Measurements from ENCODE around the gene MID2.
"Not testable (repeated sequence)": the region's sequence is repeated elsewhere in the genome, so short reads cannot be mapped to it uniquely, and the experiment has no call there.

MID2 gene, protein sequence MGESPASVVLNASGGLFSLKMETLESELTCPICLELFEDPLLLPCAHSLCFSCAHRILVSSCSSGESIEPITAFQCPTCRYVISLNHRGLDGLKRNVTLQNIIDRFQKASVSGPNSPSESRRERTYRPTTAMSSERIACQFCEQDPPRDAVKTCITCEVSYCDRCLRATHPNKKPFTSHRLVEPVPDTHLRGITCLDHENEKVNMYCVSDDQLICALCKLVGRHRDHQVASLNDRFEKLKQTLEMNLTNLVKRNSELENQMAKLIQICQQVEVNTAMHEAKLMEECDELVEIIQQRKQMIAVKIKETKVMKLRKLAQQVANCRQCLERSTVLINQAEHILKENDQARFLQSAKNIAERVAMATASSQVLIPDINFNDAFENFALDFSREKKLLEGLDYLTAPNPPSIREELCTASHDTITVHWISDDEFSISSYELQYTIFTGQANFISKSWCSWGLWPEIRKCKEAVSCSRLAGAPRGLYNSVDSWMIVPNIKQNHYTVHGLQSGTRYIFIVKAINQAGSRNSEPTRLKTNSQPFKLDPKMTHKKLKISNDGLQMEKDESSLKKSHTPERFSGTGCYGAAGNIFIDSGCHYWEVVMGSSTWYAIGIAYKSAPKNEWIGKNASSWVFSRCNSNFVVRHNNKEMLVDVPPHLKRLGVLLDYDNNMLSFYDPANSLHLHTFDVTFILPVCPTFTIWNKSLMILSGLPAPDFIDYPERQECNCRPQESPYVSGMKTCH

DNA sequence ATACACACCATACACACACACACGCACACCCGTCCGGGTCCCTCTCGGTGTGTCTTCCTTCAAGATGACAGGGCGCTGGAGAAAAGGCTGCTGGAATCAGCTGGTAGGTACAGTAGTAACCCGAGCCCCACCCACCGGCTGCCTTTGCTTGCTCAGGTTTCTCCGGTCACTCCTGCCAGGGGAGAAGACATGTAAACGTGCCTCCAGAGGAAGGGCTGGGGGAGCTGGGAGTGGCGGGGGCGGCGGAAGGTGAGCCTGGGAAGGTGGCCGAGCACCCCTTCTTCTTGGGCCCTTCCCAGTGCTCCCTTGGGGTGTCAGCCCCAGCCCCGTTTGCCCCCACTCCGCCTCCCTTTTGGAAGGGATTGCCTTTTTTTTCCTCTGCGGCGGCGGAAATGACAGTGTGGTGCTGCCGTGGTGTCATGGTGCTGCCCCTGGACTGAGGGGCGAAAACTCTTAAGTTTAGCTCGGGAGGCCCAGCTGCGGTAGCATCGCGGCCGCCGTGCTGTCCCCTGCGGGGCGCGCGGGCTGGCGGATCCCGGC lies at the start of gene MID2:
MID2 (plus strand) TSS at position 169 of the 540 bp plus-strand sequence. CDS start 561 bp downstream, outside the sequence.
- DNase-seq (ENCODE audit: low read depth in 2 of 2), result peak; percentile 5 to 35

DNA sequence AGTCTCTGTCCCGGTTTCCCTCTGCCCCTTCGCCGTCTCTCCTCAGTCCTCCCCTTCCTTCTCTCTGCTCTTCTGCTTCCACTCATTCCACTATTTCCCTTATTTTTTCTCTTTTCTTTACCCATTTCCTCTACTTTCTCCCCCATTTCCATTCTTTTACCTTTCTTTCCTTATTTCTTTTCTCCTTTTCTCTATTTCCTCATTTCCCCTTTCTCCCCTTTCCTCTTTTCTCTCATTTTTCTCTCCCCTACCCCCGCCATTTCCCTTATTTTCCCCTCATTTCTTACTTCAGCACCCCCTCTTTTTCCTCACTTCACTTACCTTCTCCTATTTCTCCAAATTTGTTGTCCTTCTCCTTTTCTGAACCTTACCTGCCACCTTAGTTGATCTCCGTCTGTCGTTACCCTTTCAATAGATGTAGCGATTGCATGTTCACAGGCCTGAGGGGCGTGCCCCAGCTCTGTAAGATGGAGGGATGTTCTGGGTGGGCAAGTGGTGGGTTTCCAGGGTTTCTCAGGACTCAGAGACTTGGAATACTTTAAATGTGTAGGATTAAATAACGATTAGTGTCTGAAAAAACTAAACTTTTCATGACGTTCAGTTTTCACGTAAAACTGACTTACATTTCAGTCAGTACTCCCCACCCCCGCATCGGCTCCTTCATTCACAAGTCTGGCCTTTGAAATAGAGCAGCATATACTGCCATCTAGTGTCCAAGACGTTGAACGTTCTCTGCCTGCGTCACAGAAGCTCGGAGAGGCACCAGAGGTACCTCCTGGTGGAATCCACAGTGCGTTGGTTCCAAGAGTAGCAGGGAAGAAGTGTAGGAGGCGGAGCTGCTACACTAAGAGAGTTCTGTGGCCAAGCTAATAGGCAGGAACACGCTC lies 48.8 kb upstream of the MID2 start:
- DNase-seq (ENCODE audit: low read depth in 2 of 2), result peak; percentile 55 to 71

GRCh38 chrX:107777536-107777832 lies 48.2 kb upstream of the MID2 start, which contains the start of gene NCBP2L:
Gene NCBP2L, plus strand, starts transcription at chrX:107777733. Its CDS starts 16,488 bp downstream, at chrX:107794221.
- DNase-seq (ENCODE audit: low read depth in 2 of 2), result no peak

DNA sequence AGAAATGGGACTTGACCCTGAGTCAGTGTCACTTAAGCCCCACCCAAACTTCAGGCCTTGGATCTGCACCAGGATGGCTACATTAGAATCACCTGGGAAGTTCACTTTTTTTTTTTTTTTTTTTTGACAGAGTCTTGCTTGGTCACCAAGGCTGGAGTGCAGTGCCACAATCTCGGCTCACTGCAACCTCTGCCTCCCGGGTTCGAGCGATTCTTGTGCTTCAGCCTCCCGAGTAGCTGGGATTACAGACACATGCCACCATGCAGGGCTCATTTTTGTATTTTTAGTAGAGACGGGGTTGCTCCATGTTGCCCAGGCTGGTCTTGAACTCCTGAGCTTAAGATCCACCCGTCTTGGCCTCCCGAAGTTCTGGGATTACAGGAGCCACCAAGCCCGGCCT lies 45.1 kb upstream of the MID2 start:
- DNase-seq (ENCODE audit: low read depth in 2 of 2), result no peak

DNA sequence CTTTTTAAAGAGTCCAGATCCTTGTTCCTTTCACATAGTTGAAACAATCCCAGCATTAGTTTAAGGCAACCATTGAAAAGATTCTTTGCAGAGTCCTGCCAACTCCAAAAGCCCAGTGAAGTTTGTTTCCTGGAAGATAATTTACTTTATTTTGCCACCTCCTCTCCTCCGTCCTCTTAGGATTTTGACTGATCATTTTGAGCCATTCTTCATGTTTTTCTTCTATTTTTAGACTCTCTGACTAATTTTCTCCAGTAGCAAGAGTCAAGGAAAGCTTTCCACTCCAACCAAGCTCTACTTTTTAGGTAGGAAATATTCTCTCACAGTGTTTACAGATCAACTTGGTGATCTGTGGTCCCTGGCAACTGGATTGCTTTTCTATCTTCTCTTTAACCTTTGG lies 37.8 kb upstream of the MID2 start:
- no peak for DNase-seq (ENCODE audit: low read depth in 2 of 2)

- DNase-seq (ENCODE audit: low read depth in 2 of 2), result no peak
These were observed 21.2 kb upstream of the MID2 start for GRCh38 chrX:107804427-107804826.

DNA sequence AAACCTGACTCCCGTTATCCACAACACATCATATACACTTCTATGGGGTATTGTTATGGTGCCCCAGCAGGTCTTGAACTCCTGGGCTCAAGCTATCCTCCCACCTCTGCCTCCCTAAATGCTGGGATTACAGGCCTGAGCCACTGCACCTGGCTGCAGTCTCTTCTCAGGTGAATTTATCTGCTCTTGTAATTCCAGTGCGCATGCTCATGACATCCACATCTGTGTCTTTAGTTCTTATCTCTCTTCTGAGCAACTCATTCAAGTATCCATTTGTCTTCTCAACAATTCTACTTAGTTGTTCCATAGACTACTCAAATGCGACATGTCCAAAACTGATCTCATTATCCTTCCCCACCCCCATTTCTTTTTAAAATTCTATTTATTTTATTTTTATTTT lies 20.5 kb upstream of the MID2 start:
- DNase-seq (ENCODE audit: low read depth in 2 of 2), result no peak

- DNase-seq (ENCODE audit: low read depth in 2 of 2), result not testable (repeated sequence)
These were observed 15.6 kb upstream of the MID2 start for GRCh38 chrX:107810053-107810452.

DNA sequence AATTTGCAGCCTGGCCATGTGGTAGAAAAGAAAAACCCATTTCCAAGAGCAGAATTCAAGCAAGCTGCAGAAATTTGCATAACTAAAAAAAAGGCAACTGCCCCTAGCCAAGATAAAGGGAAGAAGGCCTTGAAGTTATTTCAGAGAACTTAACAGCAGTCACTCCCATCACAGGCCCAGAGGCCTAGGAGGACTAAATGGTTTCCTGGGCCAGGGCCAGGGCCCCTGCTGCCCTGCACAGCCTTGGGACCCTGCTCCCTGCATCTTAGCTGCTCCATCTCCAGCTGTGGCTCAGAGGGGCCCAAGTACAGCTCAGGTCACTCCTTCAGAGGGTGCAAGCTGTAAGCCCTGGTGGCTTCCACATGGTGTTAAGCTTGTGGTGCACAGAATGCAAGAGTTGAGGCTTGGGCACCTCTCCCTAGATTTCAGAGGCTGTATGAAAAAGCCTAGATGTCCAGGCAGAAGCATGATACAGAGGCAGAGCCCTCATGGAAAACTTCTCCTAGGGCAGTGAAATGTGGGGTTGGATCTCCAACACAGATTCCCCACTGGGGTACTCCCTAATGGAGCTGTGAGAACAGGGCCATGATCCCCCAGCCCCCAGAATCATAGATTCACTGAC lies 6.7 kb upstream of the MID2 start:
- DNase-seq (ENCODE audit: low read depth in 2 of 2), result no peak

DNA sequence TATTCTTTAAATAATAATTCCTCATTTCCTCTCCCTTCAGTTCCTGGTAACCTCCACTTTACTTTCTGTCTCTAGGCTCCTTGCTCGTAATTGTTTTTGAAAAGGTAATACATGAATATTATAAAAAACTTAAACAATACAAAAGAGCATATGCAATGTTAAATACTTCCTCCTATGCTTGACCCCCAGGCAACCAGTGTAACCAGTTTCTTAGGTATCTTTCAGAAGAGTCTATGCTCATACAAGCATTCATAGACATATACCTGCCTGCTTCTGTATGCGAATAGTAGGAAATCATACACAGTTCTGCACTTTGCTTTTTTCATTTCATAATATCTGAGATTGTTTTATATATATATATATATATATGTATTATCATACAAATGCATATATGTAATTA lies 2.6 kb upstream of the MID2 start:
- DNase-seq (ENCODE audit: low read depth in 2 of 2), result no peak

- DNase-seq (ENCODE audit: low read depth in 2 of 2), result no peak
These were observed 2.2 kb upstream of the MID2 start for GRCh38 chrX:107823456-107823855.

- peak in 1 of 2 donors; percentile 21 for DNase-seq (ENCODE audit: low read depth in 2 of 2)
These were observed 768 bp downstream of the MID2 start for GRCh38 chrX:107826238-107827029.

- DNase-seq (ENCODE audit: low read depth in 2 of 2), result no peak
These were observed 1.6 kb downstream of the MID2 start for GRCh38 chrX:107827030-107827831.

DNA sequence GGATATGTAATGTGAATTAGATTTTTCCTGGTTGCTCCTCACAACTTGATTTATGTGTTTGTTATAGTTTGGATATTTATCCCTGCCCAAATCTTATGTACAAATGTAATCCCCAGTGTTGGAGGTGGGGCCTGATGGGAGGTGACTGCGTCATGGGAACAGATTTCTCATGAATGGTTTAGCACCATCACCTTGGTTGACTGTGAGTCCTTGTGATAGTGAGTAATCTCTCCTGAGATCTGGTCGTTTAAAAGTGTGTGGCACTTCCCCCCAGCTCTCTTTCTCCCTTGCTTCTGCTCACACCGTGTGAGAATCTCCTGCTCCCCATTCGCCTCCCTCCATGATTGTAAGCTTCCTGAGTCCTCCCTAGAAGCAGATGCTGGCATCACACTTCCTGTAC lies 2.2 kb downstream of the MID2 start:
- no peak for DNase-seq (ENCODE audit: low read depth in 2 of 2)

DNA sequence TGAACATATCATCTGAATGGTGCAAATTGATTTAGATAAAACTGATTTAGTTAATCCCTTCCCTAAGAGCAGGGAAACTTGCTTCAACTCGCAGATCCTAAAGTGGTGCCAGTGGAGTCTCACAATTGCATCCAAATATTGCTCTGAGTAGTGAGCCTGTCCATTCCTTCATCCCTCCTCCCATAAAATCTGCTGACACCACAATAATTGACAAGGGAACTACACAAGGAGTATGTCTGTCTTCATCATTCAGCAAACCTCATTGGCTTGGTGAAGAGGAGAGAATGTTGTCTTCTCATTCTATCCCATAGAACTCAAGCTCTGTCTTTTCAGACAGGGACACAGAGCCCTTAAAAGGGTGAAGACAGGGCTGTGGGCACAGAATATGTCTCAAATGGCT lies 4.2 kb downstream of the MID2 start:
- DNase-seq (ENCODE audit: low read depth in 2 of 2), result no peak

GRCh38 chrX:107831071-107831730 lies 5.5 kb downstream of the MID2 start:
- no peak for DNase-seq (ENCODE audit: low read depth in 2 of 2)

DNA sequence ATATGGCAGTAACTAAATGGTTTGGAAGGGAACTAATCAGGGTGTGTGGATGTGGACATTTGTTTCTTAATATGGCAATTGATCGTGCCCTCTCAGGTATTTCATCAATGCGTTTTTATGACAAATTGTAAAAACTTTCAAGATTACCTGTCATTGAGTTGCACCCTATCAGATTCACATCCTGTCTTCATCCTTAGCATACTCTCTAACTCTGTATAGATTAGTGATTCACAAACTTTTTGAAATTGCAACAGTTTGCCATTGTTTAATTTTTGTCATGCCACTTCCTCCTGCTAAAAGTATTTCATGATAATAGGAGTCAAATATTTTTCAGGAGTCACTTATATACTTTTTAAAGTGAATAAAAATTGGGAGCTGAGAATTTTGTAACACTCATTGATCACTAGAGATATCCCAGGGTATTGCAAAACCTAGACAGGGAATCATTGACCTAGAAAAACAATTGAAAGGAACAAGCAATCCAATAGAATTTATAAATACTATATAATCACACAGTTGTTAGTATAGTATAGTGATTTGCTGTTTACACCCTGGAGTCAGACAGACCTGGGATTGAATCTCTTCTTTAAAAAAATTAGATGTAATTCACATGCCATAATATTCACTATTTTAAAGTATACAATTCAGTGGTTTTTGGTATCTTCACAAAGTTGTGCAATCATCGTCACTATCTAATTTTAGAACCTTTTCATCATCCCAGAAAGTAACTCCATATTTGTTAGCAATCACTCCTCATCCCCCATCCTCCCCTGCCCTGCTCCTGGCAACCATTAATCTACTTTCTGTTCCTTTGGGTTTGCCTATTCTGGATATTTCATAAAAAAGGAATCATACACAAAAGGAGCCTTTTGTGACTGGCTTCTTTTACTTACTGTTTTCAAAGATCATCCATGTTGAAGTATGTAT lies 8.9 kb downstream of the MID2 start:
- no peak for DNase-seq (ENCODE audit: low read depth in 2 of 2)

GRCh38 chrX:107836958-107837357 lies 11.3 kb downstream of the MID2 start:
- DNase-seq (ENCODE audit: low read depth in 2 of 2), result no peak
